Sigmoid colon (tissue), 3 donors: ENCODE data around the gene DNAH10.

Experiments
- CTCF ChIP-seq, 4 experiments: fragments of 450-650 bp in 3 of 4; fragments of 200-600 bp in 1 of 4; IDR thresholded peaks; one replicate each; pipeline ENCODE4 v1.5.1; 2016 to 2019; ENCODE audit warnings: antibody characterized with exemption in 4 of 4, mild to moderate bottlenecking in 3 of 4, moderate library complexity in 2 of 4
- POLR2A ChIP-seq, 2 donors: fragments of 450-650 bp; IDR thresholded peaks; one replicate each; pipeline ENCODE4 v1.6.1; 2016; ENCODE audit warnings: antibody characterized with exemption in 2 of 2, mild to moderate bottlenecking in 2 of 2, moderate library complexity in 2 of 2

- TF ChIP-seq POLR2A (IDR thresholded peaks at IDR 0.05) (no peak), CTCF (IDR thresholded peaks at IDR 0.05) (no peak)
These were observed 168.0 kb downstream of the DNAH10 start for GRCh38 chr12:123929946-123930583.
